ENCODE data around the gene FCN1. TPM values are rescaled to one million over a fixed set of nuclear protein-coding genes. Genes with fewer than 3 reads are reported as not detected.

Gene FCN1
- total RNA-seq, 3 donors from 2014 or later (not counting 1 experiment from before 2014, with no cell fraction given): 22.7 to 70.3 (median 26.9) TPM

DNA sequence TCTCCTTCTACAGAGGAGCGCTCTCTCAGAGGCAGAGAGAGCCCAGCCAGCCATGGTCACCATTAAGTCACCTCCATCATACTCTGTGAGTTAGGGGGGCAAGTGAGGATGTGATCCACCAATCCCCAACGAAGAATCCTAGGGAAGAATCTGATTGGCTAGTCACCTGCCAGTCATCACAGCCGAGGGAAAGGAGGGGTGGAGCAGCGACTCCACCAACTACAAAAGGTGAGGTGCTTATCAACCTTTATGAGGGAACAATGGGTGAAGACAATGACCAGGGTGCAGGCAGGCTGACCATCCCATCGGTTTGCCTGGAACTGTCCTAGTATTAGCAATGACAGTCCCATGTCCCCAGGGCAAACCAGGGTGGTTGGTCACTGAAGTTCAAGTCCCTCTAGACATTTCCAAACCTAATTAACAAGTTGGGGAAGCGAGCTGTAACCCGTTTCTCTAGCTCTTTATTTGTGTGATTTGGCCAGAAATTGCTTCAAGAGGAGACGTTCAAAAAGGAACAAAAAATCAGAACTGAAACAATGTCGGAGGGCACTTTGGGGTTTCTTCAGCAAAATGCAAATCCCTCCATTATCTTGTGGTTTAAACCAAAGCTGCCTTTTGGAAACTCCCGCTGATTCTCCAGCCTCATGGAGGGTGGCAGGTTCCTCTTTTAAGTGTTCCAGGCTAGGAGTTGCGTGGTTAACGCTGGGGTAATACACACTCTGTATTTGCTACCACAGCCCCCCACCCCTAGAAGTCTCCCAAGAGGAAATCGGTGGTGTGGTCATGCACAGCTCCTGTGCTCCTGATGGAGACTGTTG is 18.8 kb upstream of the FCN1 start:
- ATAC-seq (no peak), DNase-seq (no peak)
- TF ChIP-seq, protein P1, sequence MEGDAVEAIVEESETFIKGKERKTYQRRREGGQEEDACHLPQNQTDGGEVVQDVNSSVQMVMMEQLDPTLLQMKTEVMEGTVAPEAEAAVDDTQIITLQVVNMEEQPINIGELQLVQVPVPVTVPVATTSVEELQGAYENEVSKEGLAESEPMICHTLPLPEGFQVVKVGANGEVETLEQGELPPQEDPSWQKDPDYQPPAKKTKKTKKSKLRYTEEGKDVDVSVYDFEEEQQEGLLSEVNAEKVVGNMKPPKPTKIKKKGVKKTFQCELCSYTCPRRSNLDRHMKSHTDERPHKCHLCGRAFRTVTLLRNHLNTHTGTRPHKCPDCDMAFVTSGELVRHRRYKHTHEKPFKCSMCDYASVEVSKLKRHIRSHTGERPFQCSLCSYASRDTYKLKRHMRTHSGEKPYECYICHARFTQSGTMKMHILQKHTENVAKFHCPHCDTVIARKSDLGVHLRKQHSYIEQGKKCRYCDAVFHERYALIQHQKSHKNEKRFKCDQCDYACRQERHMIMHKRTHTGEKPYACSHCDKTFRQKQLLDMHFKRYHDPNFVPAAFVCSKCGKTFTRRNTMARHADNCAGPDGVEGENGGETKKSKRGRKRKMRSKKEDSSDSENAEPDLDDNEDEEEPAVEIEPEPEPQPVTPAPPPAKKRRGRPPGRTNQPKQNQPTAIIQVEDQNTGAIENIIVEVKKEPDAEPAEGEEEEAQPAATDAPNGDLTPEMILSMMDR (IDR thresholded peaks at IDR 0.05): no peak
- Histone ChIP-seq H3K27me3 (ENCODE audit: control insufficient read depth, insufficient read depth, low read length) (no peaks in the 10 kb centered on the region), H3K36me3 (ENCODE audit: control insufficient read depth, insufficient read depth, low read length) (no peaks in the 10 kb centered on the region), H3K4me1 (ENCODE audit: control insufficient read depth, insufficient read depth, low read length) (peaks cover 56% of the 10 kb centered on the region), H3K9me3 (ENCODE audit: control insufficient read depth, insufficient read depth, low read length) (no peaks in the 10 kb centered on the region), H3K27ac (ENCODE audit: low read length) (no peak overlapping the region), H3K4me3 (ENCODE audit: low read length) (no peak overlapping the region)
- Mint-ChIP-seq H3K27me3 (ENCODE audit: low read depth in 2 of 2) (no peaks in the 10 kb centered on the region), H3K9me3 (no peaks in the 10 kb centered on the region), H3K4me1 (no peaks in the 10 kb centered on the region), H3K36me3 (no peaks in the 10 kb centered on the region), H3K4me3 (no peak overlapping the region), H3K27ac (no peak overlapping the region)
- intact Hi-C loops (cut with micrococcal nuclease): no loop called here
- 45% methylated on average over 9 of the region's 13 CpGs for WGBS (ENCODE audit: insufficient coverage)

DNA sequence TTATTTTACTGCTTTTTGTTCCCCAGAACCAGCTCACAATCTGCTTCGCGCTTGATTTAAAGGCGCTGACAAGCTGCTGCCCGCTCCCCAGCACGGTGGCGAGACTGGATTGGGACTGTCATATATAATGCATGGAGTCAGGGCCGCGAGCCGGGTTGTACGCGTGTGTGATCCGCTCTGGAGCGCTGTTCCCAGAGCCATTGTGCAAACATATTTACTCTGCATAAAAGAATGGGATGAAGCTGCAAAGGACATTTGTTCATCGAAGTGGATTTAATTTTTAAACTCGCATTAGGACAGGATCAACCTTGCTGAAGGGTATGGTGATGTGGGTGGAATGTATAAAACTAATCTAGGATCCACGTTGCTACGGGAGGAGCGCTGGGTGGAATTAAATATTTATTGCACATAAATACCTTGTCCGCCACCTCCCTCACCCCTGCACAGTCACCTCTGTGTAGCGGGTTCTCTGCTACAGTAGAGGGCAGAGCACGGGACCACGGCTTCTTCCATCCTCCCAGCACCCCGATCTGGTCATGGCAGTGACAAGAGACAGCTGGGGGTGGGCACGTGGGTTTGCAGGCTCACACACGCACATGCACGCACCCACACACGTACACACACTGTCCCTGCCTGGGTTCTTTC is 18.1 kb upstream of the FCN1 start:
- ATAC-seq (no peak), DNase-seq (no peak)
- H3K27me3 ChIP-seq (ENCODE audit: control insufficient read depth, insufficient read depth, low read length): no peaks in the 10 kb centered on the region
- no peak overlapping the region for H3K27ac ChIP-seq (ENCODE audit: low read length)
- H3K36me3 ChIP-seq (ENCODE audit: control insufficient read depth, insufficient read depth, low read length): no peaks in the 10 kb centered on the region
- intact Hi-C loops (cut with micrococcal nuclease): no loop called here
- no peaks in the 10 kb centered on the region for H3K9me3 ChIP-seq (ENCODE audit: control insufficient read depth, insufficient read depth, low read length)
- H3K9me3 Mint-ChIP-seq: no peaks in the 10 kb centered on the region
- H3K27me3 Mint-ChIP-seq (ENCODE audit: low read depth in 2 of 2): peaks cover 0 to 3% of the 10 kb centered on the region in 2 donors
- H3K4me1 ChIP-seq (ENCODE audit: control insufficient read depth, insufficient read depth, low read length): peaks cover 59% of the 10 kb centered on the region
- WGBS (ENCODE audit: insufficient coverage): 89% methylated on average over 25 of the region's 27 CpGs
- no peak overlapping the region for H3K4me3 ChIP-seq (ENCODE audit: low read length)
- no peaks in the 10 kb centered on the region for H3K36me3 Mint-ChIP-seq
- TF ChIP-seq, protein P1 (IDR thresholded peaks at IDR 0.05): no peak
- H3K4me1 Mint-ChIP-seq: no peaks in the 10 kb centered on the region
- H3K4me3 Mint-ChIP-seq: no peak overlapping the region
- H3K27ac Mint-ChIP-seq: no peak overlapping the region

DNA sequence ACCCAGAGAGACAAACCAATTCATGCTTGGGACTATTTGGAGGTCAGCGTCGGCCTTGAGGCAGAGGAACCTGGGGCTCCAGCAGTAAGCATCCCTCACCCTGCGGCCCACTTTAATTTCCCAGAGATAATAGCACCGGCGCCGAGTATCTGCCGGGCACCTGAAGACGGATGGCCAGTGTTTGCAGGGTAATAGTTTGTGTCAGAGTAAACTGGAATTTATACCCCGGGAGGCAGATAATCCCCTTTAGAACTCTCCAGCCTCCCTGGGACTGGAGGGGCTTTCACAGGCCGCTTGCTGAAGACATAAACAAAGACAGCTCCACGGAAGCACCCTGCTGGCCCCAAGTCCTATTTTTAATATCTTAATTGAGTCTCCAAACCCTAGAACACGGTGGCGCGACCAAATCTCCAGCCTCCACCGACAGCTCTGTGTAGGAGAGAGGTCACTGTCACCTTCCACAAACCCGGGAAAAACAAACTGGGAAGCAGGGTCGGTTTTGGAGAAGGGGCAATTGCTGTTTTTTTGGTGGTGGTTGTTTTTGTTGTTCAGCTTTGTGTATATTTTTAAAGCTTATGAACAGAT is 17.4 kb upstream of the FCN1 start:
- Histone ChIP-seq H3K4me1 (ENCODE audit: control insufficient read depth, insufficient read depth, low read length) (peaks cover 63% of the 10 kb centered on the region), H3K9me3 (ENCODE audit: control insufficient read depth, insufficient read depth, low read length) (no peaks in the 10 kb centered on the region), H3K4me3 (ENCODE audit: low read length) (no peak overlapping the region), H3K36me3 (ENCODE audit: control insufficient read depth, insufficient read depth, low read length) (no peaks in the 10 kb centered on the region), H3K27ac (ENCODE audit: low read length) (no peak overlapping the region), H3K27me3 (ENCODE audit: control insufficient read depth, insufficient read depth, low read length) (no peaks in the 10 kb centered on the region)
- ATAC-seq: no peak
- WGBS (ENCODE audit: insufficient coverage): 86% methylated on average over 15 of the region's 17 CpGs
- TF ChIP-seq, protein P1 (IDR thresholded peaks at IDR 0.05): no peak
- H3K4me3 Mint-ChIP-seq: no peak overlapping the region
- no peaks in the 10 kb centered on the region for H3K9me3 Mint-ChIP-seq
- no peaks in the 10 kb centered on the region for H3K4me1 Mint-ChIP-seq
- H3K36me3 Mint-ChIP-seq: no peaks in the 10 kb centered on the region
- peaks cover 0 to 6% of the 10 kb centered on the region in 2 donors for H3K27me3 Mint-ChIP-seq (ENCODE audit: low read depth in 2 of 2)
- no peak overlapping the region for H3K27ac Mint-ChIP-seq
- DNase-seq: no peak
- intact Hi-C loops (cut with micrococcal nuclease): no loop called here
